Embryonic facial prominence (tissue), 1 donor: ENCODE measurements around the gene KRTAP5-11.
"Not testable (repeated sequence)": the region's sequence is repeated elsewhere in the genome, so short reads cannot be mapped to it uniquely, and the experiment has no call there.

Source experiments
- DNase-seq: peaks from one replicate; pipeline ENCODE4 v3.0.0-alpha.2; 2016; ENCODE audit errors: extremely low spot score

KRTAP5-11 gene

DNA sequence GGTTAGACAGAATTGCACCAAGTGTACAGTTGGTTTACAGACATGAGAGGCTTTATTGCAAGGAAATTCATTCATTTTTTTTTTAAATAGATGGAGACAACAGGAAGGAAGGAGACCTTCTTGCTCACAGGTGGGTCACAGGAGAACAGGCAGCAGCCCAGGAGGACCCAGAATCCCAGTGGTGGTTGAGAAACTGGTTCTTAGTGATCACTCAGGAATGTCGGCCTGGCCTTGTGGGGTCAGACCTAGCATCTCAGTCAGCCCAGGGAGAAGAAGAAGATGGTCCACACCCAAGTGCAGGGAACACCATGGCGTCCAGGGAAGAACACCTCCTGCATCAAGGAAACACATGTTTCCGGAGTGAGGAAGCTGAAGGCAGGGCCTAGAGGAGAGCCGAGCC lies 849 bp downstream of the KRTAP5-11 start:
- DNase-seq, result no peak

DNA sequence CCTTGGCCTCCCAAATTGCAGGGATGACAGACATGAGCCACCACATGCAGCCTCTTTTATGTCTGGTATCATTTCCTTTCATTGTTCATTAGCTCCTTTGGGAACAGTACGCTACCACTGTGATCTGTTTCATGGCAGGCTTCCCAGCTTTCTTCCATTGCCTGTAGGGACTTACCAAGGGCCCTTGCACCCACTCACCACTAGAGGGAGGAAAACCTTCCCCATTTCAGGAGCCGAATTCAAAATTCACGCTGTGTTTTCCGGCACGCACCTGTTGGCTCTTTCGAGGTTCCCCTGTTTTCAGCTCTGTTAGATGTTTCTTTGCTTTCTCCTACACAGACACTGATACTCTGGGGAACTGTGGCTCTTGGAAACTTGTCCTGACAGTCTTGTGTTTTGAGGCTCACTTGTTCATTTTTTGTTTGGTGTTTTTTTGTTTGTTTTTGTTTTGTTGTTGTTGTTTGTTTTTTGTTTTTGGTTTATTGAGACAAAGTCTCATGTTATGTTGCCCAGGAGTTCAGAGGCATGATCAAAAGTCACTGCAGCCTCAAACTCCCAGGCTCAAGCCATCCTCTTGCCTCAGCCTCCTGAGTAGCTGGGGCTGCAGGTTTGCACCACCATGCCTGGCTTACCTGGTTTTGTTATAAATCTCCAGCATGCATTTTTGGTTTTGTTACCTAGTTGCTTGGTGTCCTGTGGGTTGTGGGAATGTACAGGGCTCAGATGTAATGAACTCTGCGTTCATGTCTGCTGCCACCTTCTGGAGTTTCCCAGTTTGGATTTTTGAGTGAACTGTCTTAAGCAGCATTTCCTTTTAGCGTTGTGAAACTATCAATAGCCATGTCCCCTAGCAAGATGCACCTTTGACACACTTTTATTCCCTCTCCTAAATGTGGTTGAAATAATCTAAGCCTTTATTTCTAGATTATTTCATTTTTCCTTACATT lies 2.3 kb downstream of the KRTAP5-11 start:
- no peak for DNase-seq

DNA sequence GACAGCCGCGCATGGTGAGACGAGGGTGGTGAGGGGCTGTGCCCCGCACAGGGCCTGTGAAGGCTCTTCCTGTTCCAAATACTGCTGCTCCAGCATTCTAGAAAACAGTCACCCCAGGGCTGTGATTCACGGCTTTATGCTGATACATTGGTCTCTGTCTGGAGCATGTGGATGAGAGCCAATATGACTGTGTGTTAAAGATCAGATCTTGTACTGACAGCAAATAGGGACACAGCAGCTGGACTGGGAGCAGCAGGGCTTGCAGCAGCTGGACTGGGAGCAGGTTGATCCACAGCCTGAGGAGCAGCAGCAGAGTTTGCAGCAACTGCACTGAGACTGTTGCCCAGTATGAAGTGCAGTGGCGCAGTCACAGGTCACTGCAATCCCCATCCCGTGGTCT lies 3.2 kb downstream of the KRTAP5-11 start:
- not testable (repeated sequence) for DNase-seq

DNA sequence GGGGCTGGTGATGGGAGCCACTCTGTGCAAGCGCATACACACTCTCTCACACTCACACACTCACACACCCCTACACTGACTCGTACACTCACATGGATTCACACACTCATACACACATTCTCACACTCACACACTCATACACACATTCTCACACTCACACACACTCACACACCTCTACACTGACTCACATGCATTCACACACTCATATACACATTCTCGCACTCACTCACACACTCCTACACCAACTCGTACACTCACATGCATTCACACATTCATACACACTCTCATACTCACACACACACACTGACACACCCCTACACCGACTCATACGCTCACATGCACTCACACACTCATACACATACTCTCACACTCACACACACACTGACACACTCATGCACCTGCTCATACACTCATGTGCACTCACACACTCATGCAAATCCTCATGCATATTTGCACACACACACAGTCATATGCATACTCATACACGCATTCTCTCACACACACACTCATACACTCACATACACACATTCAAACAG lies 5.1 kb downstream of the KRTAP5-11 start:
- no peak for DNase-seq

DNA sequence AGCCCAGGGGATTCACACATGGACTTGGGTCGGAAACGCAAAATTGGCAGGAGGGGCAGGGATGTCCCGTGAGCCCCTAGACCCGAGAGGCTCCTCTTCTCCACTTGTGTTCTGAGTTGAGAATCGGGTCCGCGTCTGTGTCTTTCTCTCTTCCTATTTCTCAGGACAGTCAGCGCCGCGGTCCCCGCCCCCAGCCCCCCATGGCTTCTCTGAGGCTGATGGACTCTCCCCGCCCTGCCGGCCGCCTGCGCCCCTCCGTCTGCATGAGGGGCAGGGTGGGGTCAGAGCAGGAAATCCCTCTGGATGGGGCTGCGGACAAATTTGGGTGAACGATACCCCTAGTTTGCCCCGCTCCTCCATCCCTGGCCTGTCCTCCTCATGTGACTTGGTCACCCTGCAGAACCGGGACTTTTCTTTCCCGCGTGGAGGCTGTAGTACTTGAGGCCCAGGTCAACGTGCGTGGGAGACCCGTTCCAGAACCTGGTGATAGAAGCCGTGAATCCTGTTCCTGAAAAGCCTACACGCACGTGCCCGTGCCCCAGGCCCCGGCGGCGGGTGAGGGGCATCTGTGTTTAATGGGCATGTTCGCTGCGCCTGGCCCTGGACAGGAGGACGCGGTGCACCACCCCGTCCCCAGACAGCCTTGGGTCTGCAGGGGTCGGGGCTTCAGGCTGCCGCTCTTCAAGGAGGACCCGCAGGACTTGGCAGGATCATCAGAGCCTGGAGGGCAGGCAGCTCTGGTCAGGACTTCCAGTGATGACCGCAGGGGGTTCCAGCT lies 5.8 kb downstream of the KRTAP5-11 start:
- DNase-seq, result not testable (repeated sequence)

DNA sequence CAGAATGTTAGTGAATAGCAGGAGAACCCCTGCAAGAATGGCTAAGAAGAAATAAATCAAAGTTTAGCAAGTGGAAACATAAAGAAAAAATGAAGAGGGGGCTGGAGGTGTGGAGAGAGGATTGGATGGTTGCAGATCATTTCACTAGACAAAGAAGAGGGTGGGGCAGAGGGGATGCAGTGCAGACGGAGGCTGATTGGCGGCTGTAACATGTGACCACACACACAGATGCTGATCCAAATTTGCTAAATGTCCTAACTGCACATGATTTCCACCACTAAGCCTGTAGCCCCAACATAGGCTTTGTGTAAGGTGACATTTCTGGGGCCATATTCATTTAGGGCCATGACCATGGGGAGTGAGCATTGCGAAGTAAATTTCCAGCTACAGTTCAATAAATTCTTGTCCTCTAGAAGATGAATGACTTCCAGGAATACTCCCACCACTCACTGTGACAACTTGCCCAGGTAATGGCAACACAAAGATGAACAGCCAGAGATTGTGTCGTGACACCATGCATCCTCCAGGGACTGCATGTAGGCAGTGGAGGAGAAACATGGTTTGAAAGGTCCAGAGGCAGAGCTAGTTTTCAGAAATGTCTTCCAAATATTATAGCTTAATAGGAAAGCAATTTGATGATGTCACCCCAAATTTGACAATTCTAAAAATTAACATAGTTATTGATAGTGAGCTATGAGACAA lies 6.8 kb downstream of the KRTAP5-11 start:
- no peak for DNase-seq

DNA sequence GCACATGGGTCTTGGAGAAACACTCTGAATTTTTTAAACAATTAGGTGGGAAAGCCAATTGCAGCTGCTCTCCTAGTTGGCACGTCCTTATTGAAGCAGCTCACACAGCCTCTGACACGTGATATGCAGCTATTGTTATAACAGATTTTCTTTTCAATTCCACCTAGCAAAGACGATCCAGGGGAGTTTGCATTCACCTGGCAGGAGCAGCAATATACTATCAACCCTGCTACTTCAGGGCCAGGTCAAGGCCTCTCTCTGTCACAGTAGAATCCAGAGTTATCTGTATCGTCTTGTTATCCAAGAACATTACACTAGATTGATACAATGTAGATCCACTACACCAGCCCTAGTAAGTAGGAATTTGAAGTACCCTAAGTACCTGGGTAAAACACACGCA lies 8.3 kb downstream of the KRTAP5-11 start:
- no peak for DNase-seq

DNA sequence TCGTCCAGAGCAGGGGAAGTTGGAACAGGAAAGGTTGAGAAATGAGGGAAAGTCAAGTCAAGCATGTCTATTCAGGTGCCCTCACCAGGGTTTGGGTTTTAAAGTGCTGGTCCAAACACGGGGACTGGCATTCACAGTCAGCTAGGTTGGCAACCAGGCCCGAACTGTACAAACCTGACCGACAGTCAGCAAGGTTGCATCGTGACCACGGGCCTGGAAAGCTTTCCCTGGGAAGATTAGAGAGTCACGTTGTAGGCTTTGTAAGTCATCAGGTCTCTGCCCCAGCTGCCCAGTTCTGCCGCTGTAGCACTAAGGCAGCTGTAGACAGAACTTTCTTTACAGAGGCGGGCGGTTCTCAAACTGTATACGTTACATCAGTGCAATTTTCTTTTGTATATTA lies 9.9 kb downstream of the KRTAP5-11 start:
- no peak for DNase-seq

DNA sequence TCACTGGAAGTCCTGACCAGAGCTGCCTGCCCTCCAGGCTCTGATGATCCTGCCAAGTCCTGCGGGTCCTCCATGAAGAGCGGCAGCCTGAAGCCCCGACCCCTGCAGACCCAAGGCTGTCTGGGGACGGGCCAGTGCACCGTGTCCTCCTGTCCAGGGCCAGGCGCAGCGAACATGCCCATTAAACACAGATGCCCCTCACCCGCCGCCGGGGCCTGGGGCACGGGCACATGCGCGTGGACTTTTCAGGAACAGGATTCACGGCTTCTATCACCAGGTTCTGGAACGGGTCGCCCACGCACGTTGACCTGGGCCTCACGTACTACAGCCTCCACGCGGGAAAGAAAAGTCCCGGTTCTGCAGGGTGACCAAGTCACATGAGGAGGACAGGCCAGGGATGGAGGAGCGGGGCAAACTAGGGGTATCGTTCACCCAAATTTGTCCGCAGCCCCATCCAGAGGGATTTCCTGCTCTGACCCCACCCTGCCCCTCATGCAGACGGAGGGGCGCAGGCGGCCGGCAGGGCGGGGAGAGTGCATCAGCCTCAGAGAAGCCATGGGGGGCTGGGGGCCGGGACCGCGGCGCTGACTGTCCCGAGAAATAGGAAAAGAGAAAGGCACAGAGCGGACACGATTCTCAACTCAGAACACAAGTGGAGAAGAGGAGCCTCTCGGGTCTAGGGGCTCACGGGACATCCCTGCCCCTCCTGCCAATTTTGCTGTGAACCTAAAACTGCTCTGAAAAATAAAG lies 11.4 kb downstream of the KRTAP5-11 start:
- DNase-seq, result not testable (repeated sequence)

DNA sequence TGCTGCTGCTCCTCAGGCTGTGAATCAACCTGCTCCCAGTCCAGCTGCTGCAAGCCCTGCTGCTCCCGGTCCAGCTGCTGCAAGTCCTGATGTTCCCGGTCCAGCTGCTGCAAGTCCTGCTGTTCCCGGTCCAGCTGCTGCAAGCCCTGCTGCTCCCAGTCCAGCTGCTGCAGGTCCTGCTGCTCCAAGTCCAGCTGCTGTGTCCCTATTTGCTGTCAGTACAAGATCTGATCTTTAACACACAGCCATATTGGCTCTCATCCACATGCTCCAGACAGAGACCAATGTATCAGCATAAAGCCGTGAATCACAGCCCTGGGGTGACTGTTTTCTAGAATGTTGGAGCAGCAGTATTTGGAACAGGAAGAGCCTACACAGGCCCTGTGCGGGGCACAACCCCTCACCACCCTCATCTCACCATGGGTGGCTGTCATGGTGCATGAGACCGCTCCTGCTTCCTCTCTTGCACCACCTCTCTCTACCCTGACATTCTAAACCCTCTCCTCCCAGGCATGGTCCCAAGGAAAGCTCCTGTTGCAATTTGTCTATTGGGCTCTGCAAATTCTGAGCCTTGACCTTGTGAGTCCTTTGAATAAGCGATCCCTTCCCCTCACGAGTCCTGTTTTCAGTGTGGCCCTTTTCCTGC lies 13.8 kb downstream of the KRTAP5-11 start:
- no peak for DNase-seq

DNA sequence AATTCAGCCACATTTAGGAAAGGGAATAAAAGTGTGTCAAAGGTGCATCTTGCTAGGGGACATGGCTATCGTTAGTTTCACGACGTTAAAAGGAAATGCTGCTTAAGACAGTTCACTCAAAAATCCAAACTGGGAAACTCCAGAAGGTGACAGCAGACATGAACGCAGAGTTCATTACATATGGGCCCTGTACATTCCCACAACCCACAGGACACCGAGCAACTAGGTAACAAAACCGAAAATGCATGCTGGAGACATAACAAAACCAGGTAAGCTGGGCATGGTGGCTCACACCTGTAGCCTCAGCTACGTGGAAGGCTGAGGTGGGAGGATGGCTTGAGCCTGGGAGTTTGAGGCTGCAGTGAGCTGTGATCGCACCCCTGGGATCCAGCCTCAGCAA lies 15.0 kb downstream of the KRTAP5-11 start:
- DNase-seq, result not testable (repeated sequence)

DNA sequence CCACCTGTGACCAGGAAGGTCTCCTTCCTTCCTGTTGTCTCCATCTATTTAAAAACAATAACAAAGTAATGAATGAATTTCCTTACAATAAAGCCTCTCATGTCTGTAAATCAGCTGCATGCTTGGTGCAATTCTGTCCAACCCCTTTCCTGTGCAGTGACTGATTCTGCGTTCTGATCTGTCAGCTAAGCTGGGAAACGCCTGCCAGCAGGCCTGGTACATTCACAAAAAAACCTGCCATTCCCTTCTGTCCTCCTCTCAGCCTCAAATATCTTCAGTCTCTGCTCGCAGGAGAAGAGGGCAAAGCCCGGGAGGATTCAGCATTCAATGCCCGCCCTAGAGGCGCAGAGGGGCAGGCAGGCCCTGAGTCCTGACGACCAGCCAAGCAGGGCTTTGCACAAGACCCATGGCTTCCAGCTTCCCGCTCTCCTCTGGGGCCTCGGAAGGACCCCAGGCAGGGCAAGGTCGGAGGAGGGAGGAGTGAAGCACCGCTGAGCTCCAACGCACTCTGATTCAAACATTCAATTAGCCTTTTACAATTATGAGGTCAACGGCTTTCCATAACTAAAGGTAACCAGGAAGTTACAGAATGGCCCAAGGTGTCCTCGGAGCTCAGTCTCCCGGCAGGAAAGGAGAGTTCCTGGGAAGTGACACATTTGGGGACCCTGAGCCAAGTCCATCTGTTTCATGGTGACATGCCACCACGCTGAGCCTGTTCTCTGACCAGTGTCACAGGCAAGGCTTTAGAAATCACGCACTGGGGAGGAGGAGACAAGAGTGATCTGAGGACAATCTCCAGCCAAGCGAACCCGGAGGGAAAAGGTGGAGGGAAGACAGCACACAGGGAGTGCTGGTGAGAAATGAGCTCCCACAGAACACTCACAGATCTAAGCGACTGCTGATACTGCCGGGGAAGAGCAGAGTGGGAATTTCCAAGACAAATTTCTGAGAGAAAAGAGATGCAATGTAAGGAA lies 15.8 kb downstream of the KRTAP5-11 start:
- not testable (repeated sequence) for DNase-seq

DNA sequence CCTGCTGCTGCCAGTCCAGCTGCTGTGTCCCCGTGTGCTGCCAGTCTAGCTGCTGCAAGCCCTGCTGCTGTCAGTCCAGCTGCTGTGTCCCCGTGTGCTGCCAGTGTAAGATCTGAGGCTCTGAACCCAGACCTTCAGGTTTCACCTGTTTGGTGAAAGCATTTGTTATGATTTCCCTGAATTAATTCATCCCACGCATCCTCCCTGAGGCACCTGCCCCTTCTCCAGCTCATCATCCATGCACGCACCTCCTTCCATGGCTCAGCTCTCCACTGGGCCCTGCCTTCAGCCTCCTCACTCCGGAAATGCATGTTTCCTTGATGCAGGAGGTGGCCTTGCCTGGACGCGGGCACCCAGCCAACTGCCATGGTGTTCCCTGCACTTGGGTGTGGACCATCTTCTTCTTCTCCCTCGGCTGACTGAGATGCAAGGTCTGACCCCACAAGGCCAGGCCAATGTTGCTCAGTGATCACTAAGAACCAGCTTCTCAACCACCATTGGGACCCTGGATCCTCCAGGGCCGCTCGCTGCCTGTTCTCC lies 16.5 kb downstream of the KRTAP5-11 start:
- DNase-seq, result no peak

DNA sequence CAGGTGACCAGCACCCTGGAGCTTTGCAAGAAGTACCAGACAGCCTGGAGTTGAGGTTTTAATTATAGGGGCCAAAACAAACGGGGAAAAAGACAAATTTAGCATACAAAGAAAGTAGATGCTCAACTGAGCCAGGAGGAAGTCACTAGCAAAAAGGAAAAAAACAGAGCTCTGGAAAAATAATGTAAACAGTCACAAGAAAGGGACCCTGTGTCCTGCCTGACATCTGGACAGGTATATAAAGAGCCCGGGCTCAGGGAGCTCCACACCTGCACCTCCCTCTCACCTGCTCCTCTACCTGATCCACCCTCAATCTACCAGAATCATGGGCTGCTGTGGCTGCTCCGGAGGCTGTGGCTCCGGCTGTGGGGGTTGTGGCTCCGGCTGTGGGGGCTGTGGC lies 17.4 kb downstream of the KRTAP5-11 start, which contains the start of gene KRTAP5-10:
KRTAP5-10 (plus strand) TSS at position 301 of the 400 bp plus-strand sequence; CDS start at position 326, 25 bp downstream.
- DNase-seq, result no peak

DNA sequence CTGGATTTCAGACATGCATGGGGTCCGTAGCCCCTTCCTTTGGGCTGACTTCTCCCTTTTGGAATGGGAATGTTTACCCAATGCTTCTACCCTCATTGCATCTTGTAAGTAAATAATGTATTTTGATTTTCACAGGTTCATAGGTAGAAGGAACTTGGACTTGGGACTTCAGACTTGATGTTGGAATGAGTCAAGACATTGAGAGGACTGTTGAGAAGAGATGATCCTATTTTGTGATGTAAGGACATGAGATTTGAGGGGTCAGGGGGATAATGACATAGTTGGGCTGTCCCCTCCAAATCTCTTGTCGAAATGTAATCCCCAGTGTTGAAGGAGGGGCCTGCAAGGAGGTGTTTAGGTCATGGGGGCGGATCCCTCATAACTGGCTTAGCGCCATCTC lies 18.2 kb downstream of the KRTAP5-11 start:
- DNase-seq, result no peak

DNA sequence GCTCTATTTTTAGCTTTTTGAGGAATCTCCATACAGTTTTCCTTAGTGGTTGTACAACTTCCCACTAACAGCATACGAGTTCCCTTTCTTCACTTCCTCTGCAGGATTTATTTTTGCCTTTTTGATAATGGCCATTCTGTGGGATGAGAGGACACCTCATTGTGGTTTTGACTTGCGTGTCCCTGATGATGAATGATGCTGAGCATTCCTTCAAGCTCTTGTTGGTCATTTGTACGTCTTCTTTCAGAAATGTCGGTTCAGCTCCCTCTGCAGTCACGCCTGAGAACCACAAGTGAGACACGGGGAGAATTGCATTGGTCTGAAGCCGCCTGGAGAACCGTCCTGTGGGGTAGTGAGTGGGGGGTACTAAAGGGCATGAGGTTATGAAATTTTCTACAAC lies 19.3 kb downstream of the KRTAP5-11 start:
- no peak for DNase-seq

DNA sequence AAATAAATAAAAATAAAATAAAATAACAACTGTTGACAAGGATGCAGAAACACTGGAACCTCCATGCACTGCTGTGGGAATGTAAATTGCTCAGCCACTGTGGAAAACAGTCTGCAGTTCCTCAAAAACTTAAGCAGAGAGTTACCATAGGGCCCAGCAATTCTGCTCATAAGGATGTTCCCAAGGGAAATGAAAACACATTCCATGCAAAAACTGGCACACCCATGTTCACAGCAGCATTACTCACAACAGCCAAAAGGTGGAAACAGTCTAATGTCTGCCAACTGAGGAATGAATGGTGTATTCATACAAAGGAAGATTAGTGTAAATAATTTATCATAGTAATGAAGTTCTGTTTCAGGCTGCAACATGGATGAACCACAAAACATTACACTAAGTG lies 20.6 kb downstream of the KRTAP5-11 start:
- DNase-seq, result no peak

DNA sequence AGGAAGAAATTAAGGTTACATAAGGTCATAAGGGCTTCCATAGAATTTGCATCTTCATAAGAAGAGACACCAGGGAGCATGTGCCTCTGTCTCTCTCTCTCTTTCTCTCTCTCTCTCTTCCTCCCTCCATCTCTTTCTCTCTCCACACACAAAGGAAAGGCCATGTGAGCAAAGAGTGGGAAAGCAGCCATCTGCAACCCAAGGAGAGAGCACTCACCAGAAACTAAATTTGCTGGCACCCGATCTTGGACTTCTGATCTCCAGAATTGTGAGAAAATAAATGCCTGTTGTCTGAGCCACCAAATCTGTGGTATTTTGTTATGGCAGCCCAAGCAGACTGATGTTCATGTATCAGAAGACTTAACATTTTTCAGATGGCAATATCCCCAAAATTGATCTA lies 23.7 kb downstream of the KRTAP5-11 start:
- no peak for DNase-seq

DNA sequence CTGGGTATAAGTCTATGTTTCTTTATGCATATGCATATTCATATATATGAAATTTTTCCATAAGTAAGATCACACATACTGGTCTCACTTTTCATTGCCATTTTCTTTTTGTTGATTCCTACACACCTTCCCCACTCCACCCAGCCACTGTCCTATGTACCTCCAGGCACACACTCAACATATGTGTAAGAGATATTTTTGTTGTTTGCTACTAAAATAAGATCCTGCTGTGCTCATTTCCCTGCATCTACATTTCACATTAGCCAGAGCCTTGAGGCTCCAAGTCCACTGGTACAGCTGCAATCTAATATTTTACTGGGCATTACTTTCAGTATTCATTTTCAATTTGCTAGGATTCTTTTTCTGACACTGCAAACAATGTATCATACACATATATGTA lies 25.4 kb downstream of the KRTAP5-11 start:
- DNase-seq, result no peak
